Measurements from ENCODE around the gene MORC2. TPM values are rescaled to one million over a fixed set of nuclear protein-coding genes. Genes with fewer than 3 reads are reported as not detected.
A peak's percentile ranks its signal among the peaks of the same experiment; 100 is the strongest.

Gene MORC2
- total RNA-seq, 2 donors from 2014 or later = 34.9 to 36.3 TPM

- H3K36me3 ChIP-seq (ENCODE audit: control insufficient read depth, insufficient read depth, low read length) = peaks cover 29% of the 10 kb centered on the region
- no peak overlapping the region for H3K9ac ChIP-seq (ENCODE audit: extremely low read depth, low read length, poor library complexity, severe bottlenecking)
- H3K4me3 Mint-ChIP-seq = no peak overlapping the region
- no peaks in the 10 kb centered on the region for H3K27me3 Mint-ChIP-seq (ENCODE audit: insufficient read depth)
- no peak overlapping the region for H3K27ac ChIP-seq (ENCODE audit: low read depth, low read length)
- peaks cover 18% of the 10 kb centered on the region for H3K9me3 ChIP-seq (ENCODE audit: control insufficient read depth, low read length)
- 90 to 91% methylated on average over 3 to 6 of the region's 6 CpGs for WGBS, 2 experiments (ENCODE audit: insufficient coverage in 1 of 2, insufficient read length in 1 of 2)
- no peaks in the 10 kb centered on the region for H3K4me1 Mint-ChIP-seq
- H3K4me3 ChIP-seq (ENCODE audit: low read length) = no peak overlapping the region
- no peaks in the 10 kb centered on the region for H3K4me1 ChIP-seq (ENCODE audit: control insufficient read depth, insufficient read depth, low read length)
- H3K27me3 ChIP-seq (ENCODE audit: control insufficient read depth, insufficient read depth, low read length, poor library complexity, severe bottlenecking) = no peaks in the 10 kb centered on the region
- no peak overlapping the region for H3K27ac Mint-ChIP-seq
- peaks cover 15% of the 10 kb centered on the region for H3K9me3 Mint-ChIP-seq
- peaks cover 54% of the 10 kb centered on the region for H3K36me3 Mint-ChIP-seq (ENCODE audit: low read depth)
- no peak for DNase-seq
- TF ChIP-seq CTCF (conservative IDR thresholded peaks at IDR 0.05) = no peak
Measured at GRCh38 chr22:30903876-30904460, 64.6 kb downstream of the MORC2 start.

- no peak for DNase-seq
- Mint-ChIP-seq H3K36me3 (ENCODE audit: low read depth) (peaks cover 57% of the 10 kb centered on the region), H3K4me1 (no peaks in the 10 kb centered on the region), H3K4me3 (no peak overlapping the region), H3K27ac (peak overlapping the region; percentile 80), H3K27me3 (ENCODE audit: insufficient read depth) (no peaks in the 10 kb centered on the region), H3K9me3 (peaks cover 19% of the 10 kb centered on the region)
- Histone ChIP-seq H3K27ac (ENCODE audit: low read depth, low read length) (no peak overlapping the region), H3K9ac (ENCODE audit: extremely low read depth, low read length, poor library complexity, severe bottlenecking) (no peak overlapping the region), H3K36me3 (ENCODE audit: control insufficient read depth, insufficient read depth, low read length) (peaks cover 32% of the 10 kb centered on the region), H3K27me3 (ENCODE audit: control insufficient read depth, insufficient read depth, low read length, poor library complexity, severe bottlenecking) (no peaks in the 10 kb centered on the region), H3K4me1 (ENCODE audit: control insufficient read depth, insufficient read depth, low read length) (no peaks in the 10 kb centered on the region), H3K9me3 (ENCODE audit: control insufficient read depth, low read length) (peaks cover 19% of the 10 kb centered on the region), H3K4me3 (ENCODE audit: low read length) (no peak overlapping the region)
- WGBS, 2 experiments (ENCODE audit: insufficient coverage in 1 of 2, insufficient read length in 1 of 2) = 92 to 96% methylated on average over 14 to 16 of the region's 16 CpGs
- TF ChIP-seq CTCF (conservative IDR thresholded peaks at IDR 0.05) = no peak
Measured at GRCh38 chr22:30902496-30903357, 65.8 kb downstream of the MORC2 start.

GRCh38 chr22:30894371-30894740 lies 74.2 kb downstream of the MORC2 start:
- no peaks in the 10 kb centered on the region for H3K27me3 ChIP-seq (ENCODE audit: control insufficient read depth, insufficient read depth, low read length, poor library complexity, severe bottlenecking)
- peaks cover 42% of the 10 kb centered on the region for H3K36me3 Mint-ChIP-seq (ENCODE audit: low read depth)
- no peak overlapping the region for H3K9ac ChIP-seq (ENCODE audit: extremely low read depth, low read length, poor library complexity, severe bottlenecking)
- peaks cover 5% of the 10 kb centered on the region for H3K9me3 ChIP-seq (ENCODE audit: control insufficient read depth, low read length)
- no peak overlapping the region for H3K27ac ChIP-seq (ENCODE audit: low read depth, low read length)
- H3K9me3 Mint-ChIP-seq = peaks cover 7% of the 10 kb centered on the region
- 38 to 71% methylated on average over 3 of the region's 3 CpGs for WGBS, 2 experiments (ENCODE audit: insufficient coverage in 1 of 2, insufficient read length in 1 of 2)
- H3K4me1 ChIP-seq (ENCODE audit: control insufficient read depth, insufficient read depth, low read length) = no peaks in the 10 kb centered on the region
- H3K36me3 ChIP-seq (ENCODE audit: control insufficient read depth, insufficient read depth, low read length) = peaks cover 24% of the 10 kb centered on the region
- H3K4me3 ChIP-seq (ENCODE audit: low read length) = no peak overlapping the region
- no peak overlapping the region for H3K4me3 Mint-ChIP-seq
- no peaks in the 10 kb centered on the region for H3K27me3 Mint-ChIP-seq (ENCODE audit: insufficient read depth)
- peak; percentile 51 for DNase-seq
- TF ChIP-seq CTCF (conservative IDR thresholded peaks at IDR 0.05) = no peak
- H3K27ac Mint-ChIP-seq = no peak overlapping the region
- H3K4me1 Mint-ChIP-seq = no peaks in the 10 kb centered on the region

Measured in endodermal cell (in vitro differentiated cells).